GM18508 (cell line): ENCODE results near the gene KRT79.

Experiments used
- ATAC-seq: cut with Tn5 transposase; IDR thresholded peaks from one replicate; pipeline ENCODE4 v1.9.1; 2021; ENCODE audit warnings: moderate number of reproducible peaks; ENCODE audit not compliant: insufficient read depth, unreplicated experiment

KRT79 gene

GRCh38 chr12:52836042-52836466, 1.9 kb upstream of the KRT79 start:
- no peak for ATAC-seq

GRCh38 chr12:52835271-52836041, 1.3 kb upstream of the KRT79 start:
- no peak for ATAC-seq

GRCh38 chr12:52834727-52835001, 553 bp upstream of the KRT79 start:
- no peak for ATAC-seq

- no peak for ATAC-seq
These were observed 866 bp downstream of the KRT79 start for GRCh38 chr12:52832985-52833905.

- ATAC-seq = no peak
These were observed 1.7 kb downstream of the KRT79 start for GRCh38 chr12:52832451-52832850.

GRCh38 chr12:52831251-52831650, 2.9 kb downstream of the KRT79 start:
- ATAC-seq = no peak

GRCh38 chr12:52829986-52830770, 3.9 kb downstream of the KRT79 start:
- no peak for ATAC-seq

GRCh38 chr12:52828591-52829021, 5.5 kb downstream of the KRT79 start:
- no peak for ATAC-seq

GRCh38 chr12:52828156-52828555, 6.0 kb downstream of the KRT79 start:
- no peak for ATAC-seq

GRCh38 chr12:52827499-52828090, 6.5 kb downstream of the KRT79 start:
- no peak for ATAC-seq

GRCh38 chr12:52826611-52827498, 7.3 kb downstream of the KRT79 start:
- ATAC-seq = no peak

GRCh38 chr12:52825961-52826360, 8.2 kb downstream of the KRT79 start:
- ATAC-seq = no peak

GRCh38 chr12:52824741-52825410, 9.2 kb downstream of the KRT79 start:
- no peak for ATAC-seq

- ATAC-seq = no peak
These were observed 10.2 kb downstream of the KRT79 start for GRCh38 chr12:52823761-52824450.

- no peak for ATAC-seq
These were observed 11.2 kb downstream of the KRT79 start for GRCh38 chr12:52822771-52823510.

GRCh38 chr12:52821826-52822660, 12.1 kb downstream of the KRT79 start:
- no peak for ATAC-seq
